ENCODE results near the gene OSBPL3.

Gene OSBPL3

DNA sequence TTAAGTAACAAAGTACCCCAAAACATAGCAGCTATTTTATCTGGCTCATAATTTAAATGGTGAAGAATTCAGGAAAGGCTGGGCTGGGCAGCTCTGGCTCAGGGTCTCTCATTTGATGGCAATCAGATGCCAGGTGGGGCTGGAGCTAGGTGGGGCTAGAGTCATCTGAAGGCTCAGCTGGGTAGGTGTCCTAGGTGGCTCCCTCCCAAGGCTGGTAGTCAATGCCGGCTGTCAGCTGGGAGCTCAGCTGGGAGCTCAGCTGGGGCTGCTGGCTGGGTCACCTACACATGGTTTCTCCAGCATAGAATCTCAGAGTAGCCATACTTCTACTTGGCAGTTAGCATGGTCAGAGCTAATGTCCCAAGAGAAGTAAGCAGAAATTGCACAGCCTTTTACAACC lies 34.1 kb downstream of the OSBPL3 start:
- DNase-seq (ENCODE audit: low read depth): no peak
- TF ChIP-seq, protein P1, sequence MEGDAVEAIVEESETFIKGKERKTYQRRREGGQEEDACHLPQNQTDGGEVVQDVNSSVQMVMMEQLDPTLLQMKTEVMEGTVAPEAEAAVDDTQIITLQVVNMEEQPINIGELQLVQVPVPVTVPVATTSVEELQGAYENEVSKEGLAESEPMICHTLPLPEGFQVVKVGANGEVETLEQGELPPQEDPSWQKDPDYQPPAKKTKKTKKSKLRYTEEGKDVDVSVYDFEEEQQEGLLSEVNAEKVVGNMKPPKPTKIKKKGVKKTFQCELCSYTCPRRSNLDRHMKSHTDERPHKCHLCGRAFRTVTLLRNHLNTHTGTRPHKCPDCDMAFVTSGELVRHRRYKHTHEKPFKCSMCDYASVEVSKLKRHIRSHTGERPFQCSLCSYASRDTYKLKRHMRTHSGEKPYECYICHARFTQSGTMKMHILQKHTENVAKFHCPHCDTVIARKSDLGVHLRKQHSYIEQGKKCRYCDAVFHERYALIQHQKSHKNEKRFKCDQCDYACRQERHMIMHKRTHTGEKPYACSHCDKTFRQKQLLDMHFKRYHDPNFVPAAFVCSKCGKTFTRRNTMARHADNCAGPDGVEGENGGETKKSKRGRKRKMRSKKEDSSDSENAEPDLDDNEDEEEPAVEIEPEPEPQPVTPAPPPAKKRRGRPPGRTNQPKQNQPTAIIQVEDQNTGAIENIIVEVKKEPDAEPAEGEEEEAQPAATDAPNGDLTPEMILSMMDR (IDR thresholded peaks at IDR 0.05; ENCODE audit: control insufficient read depth, extremely low read depth, insufficient read depth): no peak
- H3K4me3 ChIP-seq (ENCODE audit: low read depth, low read length): no peak overlapping the region

DNA sequence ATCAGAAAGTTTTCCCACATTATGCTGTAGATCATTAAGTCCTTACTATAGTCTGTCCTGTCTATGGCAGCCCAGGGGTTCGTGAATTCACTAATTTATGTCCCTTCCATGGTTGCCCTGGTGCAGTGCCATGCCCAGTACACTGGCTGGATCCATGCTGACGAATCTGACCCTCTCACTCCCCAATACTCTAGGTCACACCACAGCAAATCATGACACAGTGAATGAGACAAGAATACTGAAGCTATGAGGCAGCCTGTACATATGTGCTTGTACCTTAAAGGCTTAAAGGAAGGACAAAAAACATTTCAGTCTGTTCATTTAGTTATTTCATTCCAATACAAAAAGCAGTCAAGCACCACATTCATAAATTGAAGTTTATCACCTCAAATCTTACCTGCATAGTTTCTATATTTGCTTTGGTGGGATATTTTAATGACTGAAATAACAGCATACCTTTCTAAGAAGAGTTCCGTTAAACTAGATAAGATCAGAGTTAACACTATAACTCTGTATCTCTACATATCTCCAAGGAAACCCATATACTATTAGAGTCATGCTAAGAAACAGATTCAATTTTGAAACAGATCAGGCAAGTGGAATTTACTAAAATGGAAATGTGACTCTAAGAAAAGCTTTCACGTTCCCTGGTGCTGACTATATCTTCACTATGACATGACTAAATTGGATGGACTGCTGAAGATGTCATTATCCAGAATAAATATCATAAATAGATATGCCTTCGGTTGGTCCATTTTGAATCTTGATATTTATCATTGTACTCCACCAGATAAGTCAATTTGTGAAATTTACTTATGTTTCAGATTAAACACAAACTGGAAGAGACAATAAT lies 36.7 kb downstream of the OSBPL3 start:
- no peak overlapping the region for H3K4me3 ChIP-seq (ENCODE audit: low read depth, low read length)
- no peak for DNase-seq (ENCODE audit: low read depth)
- TF ChIP-seq, protein P1 (IDR thresholded peaks at IDR 0.05; ENCODE audit: control insufficient read depth, extremely low read depth, insufficient read depth): no peak

DNA sequence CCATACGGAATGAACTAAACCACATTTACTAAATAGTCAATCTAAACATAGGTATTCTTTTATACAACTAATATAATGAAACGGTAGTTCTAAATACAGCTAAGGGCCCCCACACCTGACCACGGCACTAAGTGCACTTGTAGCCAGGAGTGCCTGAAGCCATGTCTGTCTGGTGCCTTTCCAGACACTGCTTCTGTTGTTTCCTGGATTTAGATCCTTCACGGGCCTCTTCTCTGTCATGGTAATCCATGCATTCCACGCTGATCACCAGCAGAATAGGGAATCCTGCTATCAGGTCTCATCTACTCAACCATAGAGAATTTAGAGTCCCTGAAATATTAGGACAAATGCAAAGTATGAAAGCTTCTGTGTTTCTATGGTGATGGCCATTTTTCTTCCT lies 37.8 kb downstream of the OSBPL3 start:
- DNase-seq (ENCODE audit: low read depth): no peak

DNA sequence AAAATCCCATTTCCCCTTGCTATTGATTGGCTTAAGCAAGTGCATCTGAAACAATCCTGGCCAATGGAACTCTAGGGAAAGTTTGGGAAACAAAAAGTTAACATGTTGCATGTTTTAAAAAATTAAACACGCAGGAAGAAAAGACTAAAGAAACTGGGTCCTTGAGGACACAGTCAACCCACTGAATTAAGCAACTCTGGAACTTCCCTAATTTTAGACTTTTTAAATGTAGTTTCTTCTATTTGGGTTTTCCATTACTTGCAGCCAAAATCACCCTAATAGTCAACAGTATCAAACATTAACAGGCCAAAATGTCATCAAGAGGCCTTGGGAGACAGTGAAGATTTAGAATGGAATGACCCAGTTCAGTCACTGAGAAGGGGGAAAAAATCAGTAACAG lies 40.6 kb downstream of the OSBPL3 start:
- TF ChIP-seq, protein P1 (IDR thresholded peaks at IDR 0.05; ENCODE audit: control insufficient read depth, extremely low read depth, insufficient read depth): no peak
- no peak overlapping the region for H3K4me3 ChIP-seq (ENCODE audit: low read depth, low read length)
- no peak for DNase-seq (ENCODE audit: low read depth)

More for the DNA sequence above, 37.8 kb downstream of the OSBPL3 start:
- H3K4me3 ChIP-seq (ENCODE audit: low read depth, low read length): no peak overlapping the region
- TF ChIP-seq, protein P1 (IDR thresholded peaks at IDR 0.05; ENCODE audit: control insufficient read depth, extremely low read depth, insufficient read depth): no peak

DNA sequence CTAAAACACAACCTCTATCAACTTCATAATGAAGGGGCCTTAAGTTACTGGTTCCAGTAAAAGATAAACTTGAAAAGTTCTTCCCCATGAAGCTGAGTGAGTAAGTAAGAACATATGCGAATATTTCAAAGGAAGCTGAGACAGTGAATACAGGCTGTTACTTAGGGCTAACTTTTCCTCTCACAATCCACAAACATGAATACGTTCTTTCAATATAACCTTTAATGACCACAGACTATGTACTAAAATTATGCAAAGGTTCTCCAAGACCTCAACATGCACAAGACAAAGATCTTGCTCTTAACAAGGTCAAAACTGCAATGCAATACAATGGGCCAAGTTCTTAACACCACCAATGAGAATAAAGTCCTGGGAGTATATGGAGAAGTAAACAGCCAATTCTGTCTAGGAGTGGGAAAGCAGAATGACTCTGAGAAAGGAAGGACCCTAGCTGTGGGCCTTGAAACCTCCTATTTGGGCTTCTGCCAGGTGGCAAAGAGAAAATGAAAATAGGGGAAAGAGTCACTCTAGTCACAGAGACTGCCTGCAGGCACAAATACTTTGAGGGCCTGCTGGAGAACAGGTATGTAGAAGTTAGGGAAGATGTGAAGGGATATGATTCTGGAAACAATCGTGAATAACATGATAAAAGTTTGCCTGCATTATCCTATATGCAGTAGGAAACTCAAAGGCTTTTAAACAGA lies 43.7 kb downstream of the OSBPL3 start:
- DNase-seq (ENCODE audit: low read depth): no peak
- H3K4me3 ChIP-seq (ENCODE audit: low read depth, low read length): no peak overlapping the region
- TF ChIP-seq, protein P1 (IDR thresholded peaks at IDR 0.05; ENCODE audit: control insufficient read depth, extremely low read depth, insufficient read depth): no peak

DNA sequence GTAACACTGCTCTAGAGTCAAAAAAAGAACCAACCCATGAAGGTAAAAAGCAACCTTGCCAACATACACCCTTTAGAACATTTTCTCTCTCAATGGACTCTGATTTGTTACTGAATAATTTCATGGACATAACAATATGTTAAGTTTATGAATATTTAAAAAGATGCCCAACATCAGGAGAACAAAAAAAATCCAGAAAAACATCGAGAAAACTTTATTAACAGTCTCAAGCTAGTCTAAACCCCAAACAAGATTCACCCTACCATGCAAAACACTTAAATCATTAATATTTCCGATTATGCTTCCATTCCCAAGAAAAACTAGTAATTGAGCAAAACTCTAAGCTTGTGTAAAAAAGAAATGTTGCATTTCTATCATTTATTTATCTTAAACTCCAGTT lies 46.7 kb downstream of the OSBPL3 start:
- TF ChIP-seq, protein P1 (IDR thresholded peaks at IDR 0.05; ENCODE audit: control insufficient read depth, extremely low read depth, insufficient read depth): no peak
- no peak overlapping the region for H3K4me3 ChIP-seq (ENCODE audit: low read depth, low read length)
- no peak for DNase-seq (ENCODE audit: low read depth)
